ENCODE results near the gene THSD7B.
"Not testable (repeated sequence)": the region's sequence is repeated elsewhere in the genome, so short reads cannot be mapped to it uniquely, and the experiment has no call there.

THSD7B gene

GRCh38 chr2:137547842-137548241 is 782.5 kb downstream of the THSD7B start:
- Histone ChIP-seq H3K9me3 (ENCODE audit: low read depth, low read length) (no peaks in the 10 kb centered on the region), H3K27ac (no peak overlapping the region), H3K36me3 (ENCODE audit: insufficient read depth, low read length) (no peaks in the 10 kb centered on the region), H3K9ac (ENCODE audit: insufficient read length) (no peak overlapping the region), H3K4me3 (no peak overlapping the region)
- DNase-seq (ENCODE audit: low read depth, low spot score): no peak
- TF ChIP-seq FOXP2 (optimal IDR thresholded peaks at IDR 0.05; ENCODE audit: control extremely low read depth, extremely low read length, insufficient read depth) (no peak), POLR2AphosphoS5 (IDR thresholded peaks at IDR 0.05; ENCODE audit: borderline replicate concordance, low read depth, low read length) (no peak), EZH2 (IDR thresholded peaks at IDR 0.05) (no peak)

DNA sequence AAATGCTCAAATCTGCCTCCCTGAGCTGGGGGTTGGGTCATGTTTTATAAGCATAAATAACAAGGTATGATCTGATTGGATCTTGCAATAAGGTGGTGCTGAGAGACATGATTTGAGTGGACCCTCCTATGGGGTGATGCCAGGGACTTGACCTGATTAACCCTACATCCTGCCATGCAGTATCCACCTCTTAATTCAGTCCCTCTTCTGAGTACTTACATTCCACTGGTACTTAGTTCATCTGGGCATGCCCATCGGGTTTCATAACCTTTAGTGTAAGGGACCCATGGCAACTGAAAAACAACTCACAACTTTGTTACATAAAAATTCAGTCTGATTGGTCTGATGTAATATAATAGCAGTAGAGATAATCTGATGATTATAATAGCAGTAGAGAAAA is 801.0 kb downstream of the THSD7B start:
- DNase-seq (ENCODE audit: low read depth, low spot score): no peak
- no peak overlapping the region for H3K27ac ChIP-seq
- H3K4me3 ChIP-seq: no peak overlapping the region
- TF ChIP-seq POLR2AphosphoS5 (IDR thresholded peaks at IDR 0.05; ENCODE audit: borderline replicate concordance, low read depth, low read length): no peak
- no peak for TF ChIP-seq FOXP2 (optimal IDR thresholded peaks at IDR 0.05; ENCODE audit: control extremely low read depth, extremely low read length, insufficient read depth)
- H3K36me3 ChIP-seq (ENCODE audit: insufficient read depth, low read length): no peaks in the 10 kb centered on the region
- no peaks in the 10 kb centered on the region for H3K9me3 ChIP-seq (ENCODE audit: low read depth, low read length)
- no peak overlapping the region for H3K9ac ChIP-seq (ENCODE audit: insufficient read length)

DNA sequence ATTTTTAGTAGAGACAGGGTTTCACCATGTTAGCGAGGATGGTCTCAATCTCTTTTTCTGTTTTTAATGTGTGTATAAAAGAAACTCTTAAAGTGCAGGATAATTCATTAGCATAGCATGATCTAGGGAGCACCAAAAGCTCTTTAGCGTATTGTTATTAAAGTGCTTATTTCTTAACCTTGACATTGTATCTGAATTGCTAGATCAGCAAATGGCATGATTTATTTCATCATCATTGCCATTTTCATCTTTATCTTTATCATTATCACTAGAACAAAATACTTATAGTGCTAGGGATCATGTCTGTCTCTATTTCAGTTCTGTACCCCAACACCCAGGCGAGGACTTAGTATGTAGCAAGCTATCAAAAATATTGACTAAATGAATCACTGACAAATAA is 805.1 kb downstream of the THSD7B start:
- Histone ChIP-seq H3K9me3 (ENCODE audit: low read depth, low read length) (no peaks in the 10 kb centered on the region), H3K4me3 (no peak overlapping the region), H3K27ac (no peak overlapping the region), H3K36me3 (ENCODE audit: insufficient read depth, low read length) (no peaks in the 10 kb centered on the region), H3K9ac (ENCODE audit: insufficient read length) (no peak overlapping the region)
- no peak for DNase-seq (ENCODE audit: low read depth, low spot score)
- TF ChIP-seq EZH2 (IDR thresholded peaks at IDR 0.05): no peak
- TF ChIP-seq POLR2AphosphoS5 (IDR thresholded peaks at IDR 0.05; ENCODE audit: borderline replicate concordance, low read depth, low read length): no peak
- TF ChIP-seq FOXP2 (optimal IDR thresholded peaks at IDR 0.05; ENCODE audit: control extremely low read depth, extremely low read length, insufficient read depth): no peak

- not testable (repeated sequence) for H3K36me3 ChIP-seq (ENCODE audit: insufficient read depth, low read length); H3K9ac ChIP-seq (ENCODE audit: insufficient read length); DNase-seq (ENCODE audit: low read depth, low spot score); H3K4me3 ChIP-seq; H3K9me3 ChIP-seq (ENCODE audit: low read depth, low read length); H3K27ac ChIP-seq
These were observed 822.5 kb downstream of the THSD7B start for GRCh38 chr2:137587834-137588233.

DNA sequence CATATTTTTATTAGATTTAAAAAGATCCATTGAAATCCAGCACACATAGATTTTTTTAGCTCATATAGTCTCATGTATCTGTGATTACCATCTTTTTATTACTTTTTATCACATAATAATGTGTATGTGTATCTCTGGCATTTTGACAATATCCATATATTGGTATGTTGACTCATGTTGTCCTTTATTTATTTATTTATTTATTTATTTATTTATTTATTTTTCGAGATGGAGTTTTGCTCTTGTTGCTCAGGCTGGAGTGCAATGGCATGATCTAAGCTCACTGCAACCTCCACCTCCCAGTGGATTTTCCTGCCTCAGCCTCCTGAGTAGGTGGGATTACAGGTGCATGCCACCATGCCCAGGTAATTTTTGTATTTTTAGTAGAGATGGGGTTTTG is 823.2 kb downstream of the THSD7B start:
- H3K36me3 ChIP-seq (ENCODE audit: insufficient read depth, low read length); DNase-seq (ENCODE audit: low read depth, low spot score); H3K9me3 ChIP-seq (ENCODE audit: low read depth, low read length); H3K9ac ChIP-seq (ENCODE audit: insufficient read length); H3K4me3 ChIP-seq; H3K27ac ChIP-seq: not testable (repeated sequence)

DNA sequence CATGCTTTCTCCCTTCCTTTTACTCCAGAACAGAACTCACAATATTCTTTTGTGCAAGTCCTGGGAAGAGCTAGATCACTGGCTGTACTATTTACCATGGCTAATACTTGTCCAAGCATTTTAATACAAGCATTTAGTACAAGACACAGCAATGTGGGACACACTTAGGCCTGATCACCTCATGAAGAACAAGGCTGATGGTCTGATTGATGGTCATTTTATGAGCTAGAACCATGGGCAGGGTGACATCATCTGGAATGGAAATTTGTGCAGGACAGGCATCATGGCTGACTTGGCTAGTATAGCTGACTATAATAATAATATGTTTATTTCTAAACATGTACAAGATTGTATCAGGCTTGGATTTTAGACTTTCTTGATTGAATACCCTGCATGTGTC is 824.8 kb downstream of the THSD7B start:
- no peak overlapping the region for H3K9ac ChIP-seq (ENCODE audit: insufficient read length)
- TF ChIP-seq POLR2AphosphoS5 (IDR thresholded peaks at IDR 0.05; ENCODE audit: borderline replicate concordance, low read depth, low read length) (no peak), EZH2 (IDR thresholded peaks at IDR 0.05) (no peak), FOXP2 (optimal IDR thresholded peaks at IDR 0.05; ENCODE audit: control extremely low read depth, extremely low read length, insufficient read depth) (no peak)
- H3K9me3 ChIP-seq (ENCODE audit: low read depth, low read length): no peaks in the 10 kb centered on the region
- H3K27ac ChIP-seq: no peak overlapping the region
- DNase-seq (ENCODE audit: low read depth, low spot score): no peak
- H3K36me3 ChIP-seq (ENCODE audit: insufficient read depth, low read length): no peaks in the 10 kb centered on the region
- H3K4me3 ChIP-seq: no peak overlapping the region

- no peak overlapping the region for H3K27ac ChIP-seq
- no peak for DNase-seq (ENCODE audit: low read depth, low spot score)
- TF ChIP-seq EZH2 (IDR thresholded peaks at IDR 0.05): no peak
- no peak overlapping the region for H3K9ac ChIP-seq (ENCODE audit: insufficient read length)
- H3K36me3 ChIP-seq (ENCODE audit: insufficient read depth, low read length): no peaks in the 10 kb centered on the region
- no peak overlapping the region for H3K4me3 ChIP-seq
- H3K9me3 ChIP-seq (ENCODE audit: low read depth, low read length): no peaks in the 10 kb centered on the region
These were observed 842.5 kb downstream of the THSD7B start for GRCh38 chr2:137607722-137608318.

GRCh38 chr2:137638932-137639331 is 873.6 kb downstream of the THSD7B start:
- Histone ChIP-seq H3K27ac (no peak overlapping the region), H3K4me3 (no peak overlapping the region), H3K9me3 (ENCODE audit: low read depth, low read length) (no peaks in the 10 kb centered on the region), H3K9ac (ENCODE audit: insufficient read length) (no peak overlapping the region), H3K36me3 (ENCODE audit: insufficient read depth, low read length) (no peaks in the 10 kb centered on the region)
- DNase-seq (ENCODE audit: low read depth, low spot score): no peak
- TF ChIP-seq POLR2AphosphoS5 (IDR thresholded peaks at IDR 0.05; ENCODE audit: borderline replicate concordance, low read depth, low read length): no peak
- TF ChIP-seq FOXP2 (optimal IDR thresholded peaks at IDR 0.05; ENCODE audit: control extremely low read depth, extremely low read length, insufficient read depth): no peak
- no peak for TF ChIP-seq EZH2 (IDR thresholded peaks at IDR 0.05)

DNA sequence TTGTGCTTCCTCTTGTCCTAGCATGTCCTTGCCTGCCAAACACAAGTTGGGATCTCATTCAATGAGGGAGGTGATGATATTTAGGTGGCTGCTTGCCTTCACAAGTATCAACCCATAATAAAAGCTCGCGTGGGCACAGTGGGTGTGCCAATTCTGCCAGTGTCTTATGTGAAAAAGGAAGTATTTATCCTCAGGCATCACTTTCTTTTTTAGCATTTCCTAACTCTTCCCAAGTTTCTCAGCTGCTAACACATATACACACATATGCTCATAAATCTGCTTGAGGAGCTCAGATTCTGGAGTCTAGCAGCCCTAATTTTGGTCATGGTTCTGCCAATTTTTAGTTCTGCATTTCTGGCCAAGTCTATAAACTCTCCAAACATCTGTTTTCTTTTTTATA is 879.4 kb downstream of the THSD7B start:
- no peak for DNase-seq (ENCODE audit: low read depth, low spot score)
- H3K4me3 ChIP-seq: no peak overlapping the region
- H3K36me3 ChIP-seq (ENCODE audit: insufficient read depth, low read length): no peaks in the 10 kb centered on the region
- no peak overlapping the region for H3K9ac ChIP-seq (ENCODE audit: insufficient read length)
- no peaks in the 10 kb centered on the region for H3K9me3 ChIP-seq (ENCODE audit: low read depth, low read length)
- TF ChIP-seq FOXP2 (optimal IDR thresholded peaks at IDR 0.05; ENCODE audit: control extremely low read depth, extremely low read length, insufficient read depth): no peak
- no peak for TF ChIP-seq EZH2 (IDR thresholded peaks at IDR 0.05)
- TF ChIP-seq POLR2AphosphoS5 (IDR thresholded peaks at IDR 0.05; ENCODE audit: borderline replicate concordance, low read depth, low read length): no peak
- no peak overlapping the region for H3K27ac ChIP-seq
